ENCODE results near the gene DHRSX.

DNA sequence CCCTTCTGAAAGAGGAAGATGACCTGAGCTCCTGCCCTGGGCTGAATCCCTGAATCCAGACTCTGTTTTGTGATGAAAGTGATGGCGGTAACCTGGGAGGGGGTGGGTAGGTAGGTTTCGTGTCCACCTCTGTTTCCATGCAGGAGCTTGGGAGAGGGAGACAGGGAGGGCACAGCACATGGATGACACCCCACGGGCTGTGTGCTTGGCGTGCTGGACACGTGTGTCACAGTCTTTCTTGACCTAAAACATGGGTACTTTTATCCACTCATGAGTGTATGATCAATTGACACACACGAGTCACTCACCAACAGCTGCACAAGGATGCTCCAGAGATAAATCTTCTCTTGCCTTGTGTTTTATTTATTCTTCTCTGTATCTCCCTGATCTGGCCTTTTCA lies 111.5 kb downstream of the DHRSX start:
- TF ChIP-seq, protein P1, sequence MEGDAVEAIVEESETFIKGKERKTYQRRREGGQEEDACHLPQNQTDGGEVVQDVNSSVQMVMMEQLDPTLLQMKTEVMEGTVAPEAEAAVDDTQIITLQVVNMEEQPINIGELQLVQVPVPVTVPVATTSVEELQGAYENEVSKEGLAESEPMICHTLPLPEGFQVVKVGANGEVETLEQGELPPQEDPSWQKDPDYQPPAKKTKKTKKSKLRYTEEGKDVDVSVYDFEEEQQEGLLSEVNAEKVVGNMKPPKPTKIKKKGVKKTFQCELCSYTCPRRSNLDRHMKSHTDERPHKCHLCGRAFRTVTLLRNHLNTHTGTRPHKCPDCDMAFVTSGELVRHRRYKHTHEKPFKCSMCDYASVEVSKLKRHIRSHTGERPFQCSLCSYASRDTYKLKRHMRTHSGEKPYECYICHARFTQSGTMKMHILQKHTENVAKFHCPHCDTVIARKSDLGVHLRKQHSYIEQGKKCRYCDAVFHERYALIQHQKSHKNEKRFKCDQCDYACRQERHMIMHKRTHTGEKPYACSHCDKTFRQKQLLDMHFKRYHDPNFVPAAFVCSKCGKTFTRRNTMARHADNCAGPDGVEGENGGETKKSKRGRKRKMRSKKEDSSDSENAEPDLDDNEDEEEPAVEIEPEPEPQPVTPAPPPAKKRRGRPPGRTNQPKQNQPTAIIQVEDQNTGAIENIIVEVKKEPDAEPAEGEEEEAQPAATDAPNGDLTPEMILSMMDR (IDR thresholded peaks at IDR 0.05), result no peak
- no peak for TF ChIP-seq POLR2A (IDR thresholded peaks at IDR 0.05)

Data from heart left ventricle (tissue), 13 donors.